ENCODE measurements around the gene DCP2.

- TF ChIP-seq CTCF (IDR thresholded peaks at IDR 0.05) (no peak), POLR2AphosphoS5 (IDR thresholded peaks at IDR 0.05) (no peak)
Measured at GRCh38 chr5:112973036-112973435, 3.6 kb upstream of the DCP2 start.
